ENCODE measurements around the gene ASAP2.
A peak's percentile ranks its signal among the peaks of the same experiment; 100 is the strongest.

Gene ASAP2

DNA sequence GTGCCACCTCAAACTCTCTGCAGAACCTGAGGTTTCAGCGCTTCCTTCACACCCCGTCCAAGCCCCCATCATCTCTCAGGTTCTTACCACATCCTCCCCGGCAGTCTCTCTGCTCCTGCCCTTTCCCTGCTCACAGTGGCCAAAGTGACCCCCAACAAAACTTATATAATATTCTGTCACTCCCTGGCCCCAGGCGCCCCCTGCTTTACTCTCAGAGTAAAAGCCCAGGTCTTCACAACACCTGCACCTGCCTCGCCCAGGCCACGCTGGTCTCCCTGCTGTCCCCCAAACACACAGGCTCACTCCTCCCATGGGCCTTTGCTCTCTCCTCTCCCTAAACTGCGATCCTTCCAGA lies 210.3 kb downstream of the ASAP2 start:
- no peak overlapping the region for H3K4me3 ChIP-seq (ENCODE audit: low read depth, low read length)
- no peak for DNase-seq (ENCODE audit: low read depth)
- no peak for TF ChIP-seq CTCF (IDR thresholded peaks at IDR 0.05; ENCODE audit: low read depth, low read length, missing control alignments)

- DNase-seq (ENCODE audit: low read depth), result no peak
- no peak for TF ChIP-seq CTCF (IDR thresholded peaks at IDR 0.05; ENCODE audit: low read depth, low read length, missing control alignments)
- no peak overlapping the region for H3K4me3 ChIP-seq (ENCODE audit: low read depth, low read length)
These were observed 211.1 kb downstream of the ASAP2 start for GRCh38 chr2:9417725-9418124.

DNA sequence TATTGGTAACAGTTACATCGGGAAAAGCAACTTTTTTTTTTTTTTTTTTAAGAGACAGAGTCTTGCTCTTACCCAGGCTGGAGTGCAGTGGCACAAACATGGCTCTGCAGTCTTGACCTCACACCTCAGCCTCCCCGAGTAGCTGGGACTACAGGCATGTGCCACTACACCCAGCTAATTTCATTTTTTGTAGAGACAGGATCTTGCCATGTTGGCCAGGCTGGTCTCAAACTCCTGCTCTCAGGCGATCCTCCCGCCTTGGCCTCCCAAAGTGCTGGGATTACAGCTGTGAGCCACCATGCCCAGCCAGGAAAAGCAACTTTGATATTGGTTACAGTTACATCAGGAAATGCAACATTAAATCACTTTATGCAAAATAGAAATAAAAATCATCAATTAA lies 212.1 kb downstream of the ASAP2 start:
- no peak for DNase-seq (ENCODE audit: low read depth)
- no peak overlapping the region for H3K4me3 ChIP-seq (ENCODE audit: low read depth, low read length)
- no peak for TF ChIP-seq CTCF (IDR thresholded peaks at IDR 0.05; ENCODE audit: low read depth, low read length, missing control alignments)

DNA sequence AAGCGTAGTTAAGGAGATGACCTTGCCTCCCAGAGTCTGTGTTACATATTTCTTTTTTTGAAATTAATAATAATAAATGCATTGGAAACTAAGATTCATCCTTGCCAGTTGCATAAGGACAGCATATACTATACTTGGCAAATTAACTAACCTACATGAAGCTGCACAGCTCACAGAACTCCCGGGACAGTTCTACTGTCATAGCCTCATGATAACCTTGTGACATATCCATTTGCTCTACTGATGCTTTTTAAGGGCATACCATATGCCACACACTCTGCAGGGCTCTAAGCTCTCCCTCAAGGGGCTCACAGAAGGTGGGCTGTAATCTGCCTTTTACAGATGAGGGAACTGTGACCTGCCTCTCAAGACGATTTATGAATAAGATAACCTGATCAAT lies 212.9 kb downstream of the ASAP2 start:
- TF ChIP-seq CTCF (IDR thresholded peaks at IDR 0.05; ENCODE audit: low read depth, low read length, missing control alignments), result no peak
- no peak overlapping the region for H3K4me3 ChIP-seq (ENCODE audit: low read depth, low read length)
- no peak for DNase-seq (ENCODE audit: low read depth)

GRCh38 chr2:9420495-9420894 lies 213.9 kb downstream of the ASAP2 start:
- DNase-seq (ENCODE audit: low read depth), result no peak
- no peak for TF ChIP-seq CTCF (IDR thresholded peaks at IDR 0.05; ENCODE audit: low read depth, low read length, missing control alignments)
- H3K4me3 ChIP-seq (ENCODE audit: low read depth, low read length), result no peak overlapping the region

- peak; percentile 19 for TF ChIP-seq CTCF (IDR thresholded peaks at IDR 0.05; ENCODE audit: low read depth, low read length, missing control alignments)
- peak overlapping the region; percentile 91 for H3K4me3 ChIP-seq (ENCODE audit: low read depth, low read length)
- no peak for DNase-seq (ENCODE audit: low read depth)
These were observed 215.9 kb downstream of the ASAP2 start for GRCh38 chr2:9422321-9423099.
